ENCODE data around the gene SLC29A1. TPM values are rescaled to one million over a fixed set of nuclear protein-coding genes. Genes with fewer than 3 reads are reported as not detected.
"Not testable (repeated sequence)": the region's sequence is repeated elsewhere in the genome, so short reads cannot be mapped to it uniquely, and the experiment has no call there.

SLC29A1 gene
- total RNA-seq, 5 donors from 2014 or later (not counting 1 experiment from before 2014, with no cell fraction given): 1.3 to 8.0 (median 3.4) TPM

- Mint-ChIP-seq H3K4me3 (no peak overlapping the region), H3K4me1 (peaks cover 7 to 16% (median 9%) of the 10 kb centered on the region in 3 donors), H3K36me3 (no peaks in the 10 kb centered on the region), H3K27ac (no peak overlapping the region), H3K9me3 (no peaks in the 10 kb centered on the region), H3K27me3 (peaks cover 0 to 9% of the 10 kb centered on the region in 2 donors)
- ChIA-PET POLR2A (no interaction called here), CTCF (no interaction called here)
- WGBS (ENCODE audit: insufficient coverage): 80% methylated on average over 4 of the region's 9 CpGs
- ATAC-seq (replicated peaks in 1 of 4): no peak
- peaks cover 0 to 18% of the 10 kb centered on the region in 2 experiments for H3K27me3 ChIP-seq (replicated peaks in 1 of 2; ENCODE audit: control insufficient read depth in 2 of 2, extremely low read depth in 1 of 2, insufficient read depth in 2 of 2, low read length in 1 of 2)
- H3K9me3 ChIP-seq: no peaks in the 10 kb centered on the region
- peaks cover 5 to 10% of the 10 kb centered on the region in 2 experiments for H3K4me1 ChIP-seq (ENCODE audit: control insufficient read depth in 1 of 2, extremely low read depth in 1 of 2, insufficient read depth in 2 of 2, low read length in 2 of 2)
- no peak overlapping the region for H3K4me3 ChIP-seq (ENCODE audit: control insufficient read depth in 1 of 2, extremely low read depth in 1 of 2, low read length in 1 of 2)
- DNase-seq: no peak
- no peaks in the 10 kb centered on the region for H3K36me3 ChIP-seq (ENCODE audit: control insufficient read depth in 2 of 2, extremely low read depth in 1 of 2, insufficient read depth in 1 of 2, low read length in 1 of 2)
- H3K27ac ChIP-seq (ENCODE audit: low read length): no peak overlapping the region
These were observed 39.6 kb upstream of the SLC29A1 start for GRCh38 chr6:44183783-44184182.

DNA sequence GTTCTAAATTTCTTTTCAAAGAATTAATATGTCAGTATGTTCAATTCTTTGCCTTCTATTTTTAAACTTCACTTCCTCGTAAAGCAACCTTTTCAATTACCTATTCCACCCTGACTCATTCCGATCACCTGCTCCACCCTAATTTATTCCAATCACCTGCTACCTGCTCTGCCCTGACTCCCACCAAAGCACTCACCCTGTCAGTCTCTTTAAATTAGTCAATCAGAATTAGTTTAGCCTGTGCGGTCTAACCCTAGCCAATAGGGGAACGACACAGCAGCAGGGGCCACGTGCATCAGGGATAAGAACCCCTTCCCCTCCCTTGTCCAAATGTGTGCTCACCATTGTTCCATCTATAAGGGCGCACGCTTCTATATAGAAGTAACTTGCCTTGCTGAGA, 38.0 kb upstream of the SLC29A1 start:
- POLR2A ChIA-PET: interaction anchor here in 1 of 2 donors (0.6 kb wide), 1 partner anchor 13 kb away, joined by 3 read pairs; no protein-coding TSS in a partner anchor
- not testable (repeated sequence) for H3K4me1 ChIP-seq (ENCODE audit: control insufficient read depth in 1 of 2, extremely low read depth in 1 of 2, insufficient read depth in 2 of 2, low read length in 2 of 2); H3K4me3 ChIP-seq (ENCODE audit: control insufficient read depth in 1 of 2, extremely low read depth in 1 of 2, low read length in 1 of 2); H3K9me3 Mint-ChIP-seq; H3K27me3 Mint-ChIP-seq; H3K36me3 ChIP-seq (ENCODE audit: control insufficient read depth in 2 of 2, extremely low read depth in 1 of 2, insufficient read depth in 1 of 2, low read length in 1 of 2); H3K36me3 Mint-ChIP-seq; H3K9me3 ChIP-seq; DNase-seq; H3K27ac ChIP-seq (ENCODE audit: low read length); ATAC-seq (replicated peaks in 1 of 4); H3K4me3 Mint-ChIP-seq
- peak overlapping the region in 1 of 2 donors; percentile 34 for H3K27ac Mint-ChIP-seq
- H3K4me1 Mint-ChIP-seq: peaks cover 7 to 16% (median 9%) of the 10 kb centered on the region in 3 donors
- H3K27me3 ChIP-seq (replicated peaks in 1 of 2; ENCODE audit: control insufficient read depth in 2 of 2, extremely low read depth in 1 of 2, insufficient read depth in 2 of 2, low read length in 1 of 2): peaks cover 0 to 18% of the 10 kb centered on the region in 2 experiments
- CTCF ChIA-PET: interaction anchor here in 1 of 2 donors (0.6 kb wide), 1 partner anchor 132 kb away, joined by 3 read pairs; no protein-coding TSS in a partner anchor
- no CpG with 5 or more reads among the region's 7 CpGs for WGBS (ENCODE audit: insufficient coverage)

DNA sequence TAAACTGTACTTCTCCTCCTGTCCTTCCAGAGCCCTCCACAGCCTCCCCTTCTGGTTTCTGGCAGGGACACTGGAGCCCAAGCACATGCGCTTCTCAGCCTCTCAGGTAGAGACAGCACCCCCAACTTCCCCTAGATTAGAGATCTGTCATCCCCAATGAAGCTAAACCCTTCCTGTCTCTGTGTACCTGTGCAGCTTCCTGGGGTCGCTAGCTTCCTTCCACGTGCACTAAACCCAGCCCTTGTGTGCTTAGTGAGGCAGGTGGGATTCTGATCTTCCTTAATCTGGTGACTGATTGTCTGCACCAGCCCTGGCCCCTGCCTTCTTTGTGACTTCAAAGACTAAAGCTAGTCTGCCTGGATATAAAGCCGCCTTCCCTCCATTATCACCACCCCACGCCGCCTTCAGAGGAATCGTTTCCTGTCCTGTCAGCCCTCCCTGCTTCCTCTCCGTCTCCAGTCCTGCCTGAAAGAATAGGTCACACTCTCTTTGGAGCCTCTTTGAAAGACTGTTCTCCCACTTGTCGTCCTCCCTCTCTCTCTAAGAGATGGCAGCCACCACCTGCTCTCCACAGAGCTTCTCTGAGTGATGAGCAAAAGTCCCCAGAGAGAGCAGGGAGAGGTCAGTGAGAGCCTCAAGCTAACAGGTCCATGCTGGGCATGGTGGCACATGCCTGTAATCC, 37.3 kb upstream of the SLC29A1 start:
- Mint-ChIP-seq H3K27ac (peak overlapping the region in 1 of 2 donors; percentile 64), H3K27me3 (peaks cover 0 to 9% of the 10 kb centered on the region in 2 donors), H3K36me3 (no peaks in the 10 kb centered on the region), H3K4me1 (peaks cover 7 to 16% (median 9%) of the 10 kb centered on the region in 3 donors), H3K9me3 (no peaks in the 10 kb centered on the region), H3K4me3 (peak overlapping the region in 1 of 3 donors; percentile 62)
- H3K27me3 ChIP-seq (replicated peaks in 1 of 2; ENCODE audit: control insufficient read depth in 2 of 2, extremely low read depth in 1 of 2, insufficient read depth in 2 of 2, low read length in 1 of 2): peaks cover 0 to 18% of the 10 kb centered on the region in 2 experiments
- ChIA-PET POLR2A (interaction anchor here in 1 of 2 donors (0.6 kb wide), 1 partner anchor 13 kb away, joined by 3 read pairs; no protein-coding TSS in a partner anchor), CTCF (no interaction called here)
- H3K36me3 ChIP-seq (ENCODE audit: control insufficient read depth in 2 of 2, extremely low read depth in 1 of 2, insufficient read depth in 1 of 2, low read length in 1 of 2): no peaks in the 10 kb centered on the region
- H3K4me3 ChIP-seq (ENCODE audit: control insufficient read depth in 1 of 2, extremely low read depth in 1 of 2, low read length in 1 of 2): no peak overlapping the region
- H3K27ac ChIP-seq (ENCODE audit: low read length): no peak overlapping the region
- 12% methylated on average over 4 of the region's 9 CpGs for WGBS (ENCODE audit: insufficient coverage)
- H3K4me1 ChIP-seq (ENCODE audit: control insufficient read depth in 1 of 2, extremely low read depth in 1 of 2, insufficient read depth in 2 of 2, low read length in 2 of 2): peaks cover 5 to 10% of the 10 kb centered on the region in 2 experiments
- DNase-seq: peak in 4 of 35 experiments; percentile 3 to 22 (median 3)
- peak; percentile 65 to 81 (median 74) for ATAC-seq (replicated peaks in 1 of 4)
- H3K9me3 ChIP-seq: no peaks in the 10 kb centered on the region

- peaks cover 0 to 23% of the 10 kb centered on the region in 2 experiments for H3K27me3 ChIP-seq (replicated peaks in 1 of 2; ENCODE audit: control insufficient read depth in 2 of 2, extremely low read depth in 1 of 2, insufficient read depth in 2 of 2, low read length in 1 of 2)
- ATAC-seq (replicated peaks in 1 of 4): no peak
- H3K36me3 Mint-ChIP-seq: no peaks in the 10 kb centered on the region
- H3K27me3 Mint-ChIP-seq: peaks cover 0 to 9% of the 10 kb centered on the region in 2 donors
- ChIA-PET POLR2A (interaction anchor here in 1 of 2 donors (0.6 kb wide), 1 partner anchor 43 kb away, joined by 4 read pairs; no protein-coding TSS in a partner anchor), CTCF (no interaction called here)
- no peak overlapping the region for H3K27ac ChIP-seq (ENCODE audit: low read length)
- H3K27ac Mint-ChIP-seq: no peak overlapping the region
- H3K9me3 Mint-ChIP-seq: no peaks in the 10 kb centered on the region
- peak overlapping the region in 1 of 3 donors; percentile 62 for H3K4me3 Mint-ChIP-seq
- DNase-seq: no peak
- H3K4me3 ChIP-seq (ENCODE audit: control insufficient read depth in 1 of 2, extremely low read depth in 1 of 2, low read length in 1 of 2): no peak overlapping the region
- H3K36me3 ChIP-seq (ENCODE audit: control insufficient read depth in 2 of 2, extremely low read depth in 1 of 2, insufficient read depth in 1 of 2, low read length in 1 of 2): no peaks in the 10 kb centered on the region
- WGBS (ENCODE audit: insufficient coverage): 92% methylated on average over 4 of the region's 7 CpGs
- H3K9me3 ChIP-seq: no peaks in the 10 kb centered on the region
- peaks cover 5 to 10% of the 10 kb centered on the region in 2 experiments for H3K4me1 ChIP-seq (ENCODE audit: control insufficient read depth in 1 of 2, extremely low read depth in 1 of 2, insufficient read depth in 2 of 2, low read length in 2 of 2)
- H3K4me1 Mint-ChIP-seq: peaks cover 7 to 16% (median 9%) of the 10 kb centered on the region in 3 donors
These were observed 36.8 kb upstream of the SLC29A1 start for GRCh38 chr6:44186635-44187025.

- H3K27me3 Mint-ChIP-seq: peaks cover 0 to 14% of the 10 kb centered on the region in 2 donors
- Histone ChIP-seq H3K9me3 (no peaks in the 10 kb centered on the region), H3K36me3 (ENCODE audit: control insufficient read depth in 2 of 2, extremely low read depth in 1 of 2, insufficient read depth in 1 of 2, low read length in 1 of 2) (no peaks in the 10 kb centered on the region), H3K27me3 (replicated peaks in 1 of 2; ENCODE audit: control insufficient read depth in 2 of 2, extremely low read depth in 1 of 2, insufficient read depth in 2 of 2, low read length in 1 of 2) (peaks cover 0 to 29% of the 10 kb centered on the region in 2 experiments), H3K4me1 (ENCODE audit: control insufficient read depth in 1 of 2, extremely low read depth in 1 of 2, insufficient read depth in 2 of 2, low read length in 2 of 2) (peaks cover 5 to 10% of the 10 kb centered on the region in 2 experiments), H3K4me3 (ENCODE audit: control insufficient read depth in 1 of 2, extremely low read depth in 1 of 2, low read length in 1 of 2) (no peak overlapping the region), H3K27ac (ENCODE audit: low read length) (no peak overlapping the region)
- H3K27ac Mint-ChIP-seq: no peak overlapping the region
- ChIA-PET CTCF (no interaction called here), POLR2A (no interaction called here)
- H3K4me3 Mint-ChIP-seq: no peak overlapping the region
- no peak for DNase-seq
- WGBS (ENCODE audit: insufficient coverage): no CpG with 5 or more reads among the region's 2 CpGs
- H3K4me1 Mint-ChIP-seq: peaks cover 7 to 16% (median 9%) of the 10 kb centered on the region in 3 donors
- H3K9me3 Mint-ChIP-seq: no peaks in the 10 kb centered on the region
- ATAC-seq (replicated peaks in 1 of 4): no peak
- no peaks in the 10 kb centered on the region for H3K36me3 Mint-ChIP-seq
These were observed 34.6 kb upstream of the SLC29A1 start for GRCh38 chr6:44188819-44189218.

- H3K27ac Mint-ChIP-seq: no peak overlapping the region
- WGBS (ENCODE audit: insufficient coverage): 50% methylated on average over 2 of the region's 2 CpGs
- CTCF ChIA-PET: no interaction called here
These were observed 34.1 kb upstream of the SLC29A1 start for GRCh38 chr6:44189257-44189656.

More at GRCh38 chr6:44189257-44189656, 34.1 kb upstream of the SLC29A1 start:
- no peak overlapping the region for H3K27ac ChIP-seq (ENCODE audit: low read length)
- Mint-ChIP-seq H3K36me3 (no peaks in the 10 kb centered on the region), H3K9me3 (no peaks in the 10 kb centered on the region), H3K4me1 (peaks cover 7 to 16% (median 9%) of the 10 kb centered on the region in 3 donors), H3K4me3 (no peak overlapping the region), H3K27me3 (peaks cover 0 to 14% of the 10 kb centered on the region in 2 donors)
- H3K36me3 ChIP-seq (ENCODE audit: control insufficient read depth in 2 of 2, extremely low read depth in 1 of 2, insufficient read depth in 1 of 2, low read length in 1 of 2): no peaks in the 10 kb centered on the region
- POLR2A ChIA-PET: no interaction called here
- H3K4me1 ChIP-seq (ENCODE audit: control insufficient read depth in 1 of 2, extremely low read depth in 1 of 2, insufficient read depth in 2 of 2, low read length in 2 of 2): peaks cover 5 to 10% of the 10 kb centered on the region in 2 experiments
- no peak overlapping the region for H3K4me3 ChIP-seq (ENCODE audit: control insufficient read depth in 1 of 2, extremely low read depth in 1 of 2, low read length in 1 of 2)
- DNase-seq (no peak), ATAC-seq (replicated peaks in 1 of 4) (no peak)
- H3K27me3 ChIP-seq (replicated peaks in 1 of 2; ENCODE audit: control insufficient read depth in 2 of 2, extremely low read depth in 1 of 2, insufficient read depth in 2 of 2, low read length in 1 of 2): peaks cover 0 to 27% of the 10 kb centered on the region in 2 experiments
- H3K9me3 ChIP-seq: no peaks in the 10 kb centered on the region
